Liver (tissue), 9 donors: Measurements from ENCODE around the gene CRYGS. TPM values are rescaled to one million over a fixed set of nuclear protein-coding genes. Genes with fewer than 3 reads are reported as not detected.

Experiments
- DNase-seq: peaks from one replicate; pipeline ENCODE4 v3.0.0-alpha.2; 2017; ENCODE audit warnings: low spot score
- H3K27ac ChIP-seq, 2 donors: one replicate each; pipeline ENCODE4 v1.7.0; 2013; ENCODE audit warnings: inconsistent platforms in 2 of 2, low read length in 2 of 2, control low read depth in 1 of 2, low read depth in 1 of 2, mild to moderate bottlenecking in 1 of 2
- H3K27me3 ChIP-seq, 4 donors: one replicate each; pipeline versions ENCODE4 v1.6.1 to v1.7.0; 2013; ENCODE audit warnings: low read length in 3 of 4, inconsistent platforms in 1 of 4, mild to moderate bottlenecking in 1 of 4, moderate library complexity in 1 of 4; ENCODE audit not compliant: control insufficient read depth in 4 of 4, insufficient read depth in 4 of 4
- H3K36me3 ChIP-seq, 4 donors: one replicate each; pipeline versions ENCODE4 v1.6.1 to v1.7.0; 2013; ENCODE audit warnings: low read length in 3 of 4, mild to moderate bottlenecking in 3 of 4, low read depth in 1 of 4, moderate library complexity in 1 of 4; ENCODE audit not compliant: control insufficient read depth in 4 of 4, insufficient read depth in 3 of 4
- H3K4me1 ChIP-seq, 4 donors: one replicate each; pipeline versions ENCODE4 v1.6.1 to v1.7.0; 2013; ENCODE audit warnings: low read length in 3 of 4, mild to moderate bottlenecking in 3 of 4, moderate library complexity in 1 of 4; ENCODE audit not compliant: control insufficient read depth in 4 of 4, insufficient read depth in 4 of 4
- H3K4me3 ChIP-seq, 3 donors: one replicate each; pipeline versions ENCODE4 v1.6.1 to v1.7.0; 2013; ENCODE audit warnings: low read length in 3 of 3, control low read depth in 1 of 3, low read depth in 1 of 3, mild to moderate bottlenecking in 1 of 3
- H3K9ac ChIP-seq, 2 donors: one replicate each; pipeline ENCODE4 v1.7.0; 2013; ENCODE audit warnings: low read length in 2 of 2, mild to moderate bottlenecking in 2 of 2, moderate library complexity in 2 of 2, control low read depth in 1 of 2, low read depth in 1 of 2
- H3K9me3 ChIP-seq, 4 donors: one replicate each; pipeline versions ENCODE4 v1.6.1 to v1.7.0; 2013; ENCODE audit warnings: low read length in 3 of 4; ENCODE audit not compliant: control insufficient read depth in 4 of 4
- EGR1 ChIP-seq, 2 donors: IDR thresholded peaks; 2 replicates each; pipeline ENCODE4 v1.6.1; 2016 to 2018; ENCODE audit warnings: antibody characterized with exemption in 2 of 2, low read depth in 2 of 2
- FOXA1 ChIP-seq: IDR thresholded peaks from 2 replicates; pipeline ENCODE4 v1.6.1; 2016; ENCODE audit warnings: antibody characterized with exemption
- FOXA2 ChIP-seq: IDR thresholded peaks from 2 replicates; pipeline ENCODE4 v1.6.1; 2016; ENCODE audit warnings: antibody characterized with exemption
- HNF4A ChIP-seq, 2 donors: conservative IDR thresholded peaks; 2 replicates each; pipeline ENCODE4 v1.6.1; 2016; ENCODE audit warnings: antibody characterized with exemption in 2 of 2, mild to moderate bottlenecking in 2 of 2
- HNF4G ChIP-seq: IDR thresholded peaks from 2 replicates; pipeline ENCODE4 v1.6.1; 2016; ENCODE audit warnings: antibody characterized with exemption
- JUND ChIP-seq, 2 donors: IDR thresholded peaks; 2 replicates each; pipeline ENCODE4 v1.6.1; 2016; ENCODE audit warnings: antibody characterized with exemption in 2 of 2
- NR2F2 ChIP-seq: IDR thresholded peaks from 2 replicates; pipeline ENCODE4 v1.6.1; 2016; ENCODE audit warnings: antibody characterized with exemption
- RAD21 ChIP-seq, 2 donors: IDR thresholded peaks; 2 replicates each; pipeline ENCODE4 v1.6.1; 2016; ENCODE audit warnings: antibody characterized with exemption in 2 of 2, mild to moderate bottlenecking in 2 of 2
- RXRA ChIP-seq, 2 donors: IDR thresholded peaks; 2 replicates each; pipeline ENCODE4 v1.6.1; 2017 to 2018; ENCODE audit warnings: antibody characterized with exemption in 2 of 2, mild to moderate bottlenecking in 1 of 2
- SP1 ChIP-seq: IDR thresholded peaks from 2 replicates; pipeline ENCODE4 v1.6.1; 2018; ENCODE audit warnings: antibody characterized with exemption, mild to moderate bottlenecking
- YY1 ChIP-seq: IDR thresholded peaks from 2 replicates; pipeline ENCODE4 v1.6.1; 2016; ENCODE audit warnings: antibody characterized with exemption, mild to moderate bottlenecking
- WGBS: extraction: QIAGEN DNeasy Blood & Tissue Kit; methylation state at CpG from one replicate; pipeline ENCODE4 v1.1.7; 2013; 5-methylcytosine and 5-hydroxymethylcytosine counted together
- polyA plus RNA-seq, 2 donors: library from polyadenylated mRNA; stranded (reverse) in 1 of 2; unstranded in 1 of 2; fragments of 200-250 nt in 1 of 2; fragments of >200 nt in 1 of 2; fragmentation: Nextera tagmentation in 1 of 2; extraction: Ambion mirVana in 1 of 2; gene quantifications; one replicate each; pipeline versions ENCODE4 v1.2.1 to v1.2.3, GENCODE V29; 2013 to 2015
- total RNA-seq, 2 donors: library from RNA; depleted of rRNA; stranded (reverse); fragments of >200 nt; gene quantifications; one replicate each; pipeline ENCODE4 v1.2.3, GENCODE V29; 2014
- TF ChIP-seq, protein P1 (sequence below): fragments of 150-350 bp; IDR thresholded peaks from 2 replicates; pipeline ENCODE4 v1.5.1; 2017; ENCODE audit warnings: improper control_type of control experiment, low read depth, low read length; ENCODE audit not compliant: missing input control
- TF ChIP-seq, protein P2 (sequence below): IDR thresholded peaks from 2 replicates; pipeline ENCODE4 v1.6.1; 2016; ENCODE audit warnings: antibody characterized with exemption
- TF ChIP-seq, protein P3 (sequence below): IDR thresholded peaks from 2 replicates; pipeline ENCODE4 v1.6.1; 2016; ENCODE audit warnings: antibody characterized with exemption, mild to moderate bottlenecking
- TF ChIP-seq, protein P4 (sequence below): IDR thresholded peaks from 2 replicates; pipeline ENCODE4 v1.6.1; 2016; ENCODE audit warnings: antibody characterized with exemption
- TF ChIP-seq, protein P5 (sequence below): IDR thresholded peaks from 2 replicates; pipeline ENCODE4 v1.6.1; 2016; ENCODE audit warnings: antibody characterized with exemption
- donor health status: healthy.
- donor health status: healthy.
- donor health status: healthy.
- donor health status: healthy.
- donor health status: healthy.

Gene CRYGS
- total and polyA plus RNA-seq, 4 donors = 0.53 to 3.6 (median 1.2) TPM

DNA sequence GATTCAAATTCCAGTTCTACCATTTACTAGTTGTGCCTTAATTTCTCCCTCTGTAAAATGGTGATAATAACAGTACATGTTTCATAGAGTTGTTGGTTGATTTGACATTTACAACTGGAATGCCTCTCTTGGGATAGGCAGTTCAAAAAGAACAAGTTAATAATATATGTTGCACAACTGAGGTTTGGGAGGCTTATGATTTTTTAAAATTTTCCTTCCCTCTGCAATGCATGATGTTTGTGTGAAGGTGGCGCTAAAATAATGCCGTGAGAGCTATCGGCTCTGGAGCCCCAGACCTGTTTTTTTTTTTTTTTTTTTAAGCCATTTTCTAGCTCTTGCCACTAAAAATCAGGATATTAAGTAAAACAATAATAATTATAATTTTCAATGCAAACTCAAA, 44.9 kb upstream of the CRYGS start:
- no peaks in the 10 kb centered on the region for H3K27me3 ChIP-seq
- H3K27ac ChIP-seq = peak overlapping the region in 1 of 2 donors; percentile 0
- H3K9ac ChIP-seq = no peak overlapping the region
- no peak overlapping the region for H3K4me3 ChIP-seq
- peaks cover 6 to 26% (median 17%) of the 10 kb centered on the region in 4 donors for H3K4me1 ChIP-seq
- no peaks in the 10 kb centered on the region for H3K9me3 ChIP-seq
- 24% methylated on average over 3 of the region's 3 CpGs for WGBS
- DNase-seq = no peak
- TF ChIP-seq RXRA (IDR thresholded peaks at IDR 0.05) (no peak), RAD21 (IDR thresholded peaks at IDR 0.05) (peak; percentile 85 to 89)
- TF ChIP-seq, protein P1, sequence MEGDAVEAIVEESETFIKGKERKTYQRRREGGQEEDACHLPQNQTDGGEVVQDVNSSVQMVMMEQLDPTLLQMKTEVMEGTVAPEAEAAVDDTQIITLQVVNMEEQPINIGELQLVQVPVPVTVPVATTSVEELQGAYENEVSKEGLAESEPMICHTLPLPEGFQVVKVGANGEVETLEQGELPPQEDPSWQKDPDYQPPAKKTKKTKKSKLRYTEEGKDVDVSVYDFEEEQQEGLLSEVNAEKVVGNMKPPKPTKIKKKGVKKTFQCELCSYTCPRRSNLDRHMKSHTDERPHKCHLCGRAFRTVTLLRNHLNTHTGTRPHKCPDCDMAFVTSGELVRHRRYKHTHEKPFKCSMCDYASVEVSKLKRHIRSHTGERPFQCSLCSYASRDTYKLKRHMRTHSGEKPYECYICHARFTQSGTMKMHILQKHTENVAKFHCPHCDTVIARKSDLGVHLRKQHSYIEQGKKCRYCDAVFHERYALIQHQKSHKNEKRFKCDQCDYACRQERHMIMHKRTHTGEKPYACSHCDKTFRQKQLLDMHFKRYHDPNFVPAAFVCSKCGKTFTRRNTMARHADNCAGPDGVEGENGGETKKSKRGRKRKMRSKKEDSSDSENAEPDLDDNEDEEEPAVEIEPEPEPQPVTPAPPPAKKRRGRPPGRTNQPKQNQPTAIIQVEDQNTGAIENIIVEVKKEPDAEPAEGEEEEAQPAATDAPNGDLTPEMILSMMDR = peak; percentile 62
- H3K36me3 ChIP-seq = peaks cover 2 to 21% (median 15%) of the 10 kb centered on the region in 4 donors

DNA sequence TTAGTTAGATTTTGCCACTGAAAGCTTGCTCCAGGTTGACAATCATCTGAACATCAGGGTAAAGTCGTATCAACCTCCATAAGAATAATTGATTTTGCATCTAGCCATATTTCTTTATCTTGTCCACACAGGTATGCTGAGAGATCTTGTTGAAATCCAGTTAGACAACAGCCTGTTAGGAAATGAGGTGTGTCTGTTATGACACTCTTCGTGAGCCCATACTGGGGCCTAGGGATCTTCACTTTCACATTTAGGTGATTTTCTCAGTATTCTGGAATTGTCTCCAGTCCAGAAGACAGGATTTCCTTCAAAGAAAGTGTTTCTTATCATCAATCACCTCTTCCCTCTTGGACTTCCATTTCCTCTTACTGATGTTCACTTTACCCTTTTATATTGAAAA, 44.5 kb upstream of the CRYGS start:
- H3K4me3 ChIP-seq = no peak overlapping the region
- DNase-seq = no peak
- 55% methylated on average over 2 of the region's 2 CpGs for WGBS
- H3K9me3 ChIP-seq = no peaks in the 10 kb centered on the region
- peak overlapping the region in 1 of 2 donors; percentile 0 for H3K27ac ChIP-seq
- peaks cover 6 to 22% (median 14%) of the 10 kb centered on the region in 4 donors for H3K4me1 ChIP-seq
- H3K36me3 ChIP-seq = peaks cover 4 to 26% (median 19%) of the 10 kb centered on the region in 4 donors
- TF ChIP-seq, protein P2, sequence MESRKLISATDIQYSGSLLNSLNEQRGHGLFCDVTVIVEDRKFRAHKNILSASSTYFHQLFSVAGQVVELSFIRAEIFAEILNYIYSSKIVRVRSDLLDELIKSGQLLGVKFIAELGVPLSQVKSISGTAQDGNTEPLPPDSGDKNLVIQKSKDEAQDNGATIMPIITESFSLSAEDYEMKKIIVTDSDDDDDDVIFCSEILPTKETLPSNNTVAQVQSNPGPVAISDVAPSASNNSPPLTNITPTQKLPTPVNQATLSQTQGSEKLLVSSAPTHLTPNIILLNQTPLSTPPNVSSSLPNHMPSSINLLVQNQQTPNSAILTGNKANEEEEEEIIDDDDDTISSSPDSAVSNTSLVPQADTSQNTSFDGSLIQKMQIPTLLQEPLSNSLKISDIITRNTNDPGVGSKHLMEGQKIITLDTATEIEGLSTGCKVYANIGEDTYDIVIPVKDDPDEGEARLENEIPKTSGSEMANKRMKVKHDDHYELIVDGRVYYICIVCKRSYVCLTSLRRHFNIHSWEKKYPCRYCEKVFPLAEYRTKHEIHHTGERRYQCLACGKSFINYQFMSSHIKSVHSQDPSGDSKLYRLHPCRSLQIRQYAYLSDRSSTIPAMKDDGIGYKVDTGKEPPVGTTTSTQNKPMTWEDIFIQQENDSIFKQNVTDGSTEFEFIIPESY = no peak
- TF ChIP-seq JUND (IDR thresholded peaks at IDR 0.05) = peak in 1 of 2 donors; percentile 40
- no peaks in the 10 kb centered on the region for H3K27me3 ChIP-seq
- H3K9ac ChIP-seq = no peak overlapping the region

DNA sequence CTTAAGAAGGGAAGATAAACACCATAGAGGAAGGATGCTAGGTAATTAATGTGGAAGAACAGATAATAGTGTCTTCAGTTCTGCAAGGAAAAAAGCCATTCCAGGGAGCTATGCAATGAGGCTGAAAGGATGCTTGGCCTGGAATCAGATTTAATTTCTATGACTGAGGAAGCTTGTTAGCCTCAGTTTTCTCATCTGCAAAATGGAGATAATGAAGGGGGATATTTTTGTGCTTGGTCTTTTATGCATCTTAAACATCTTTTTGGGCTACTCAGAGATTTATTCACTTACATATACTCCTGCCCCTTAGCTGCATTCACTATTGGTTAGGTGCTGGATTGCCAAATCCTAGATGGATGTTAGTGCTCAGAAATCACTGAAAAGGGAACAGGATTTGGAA, 43.0 kb upstream of the CRYGS start:
- no peaks in the 10 kb centered on the region for H3K27me3 ChIP-seq
- no peaks in the 10 kb centered on the region for H3K9me3 ChIP-seq
- peaks cover 6 to 18% (median 13%) of the 10 kb centered on the region in 4 donors for H3K4me1 ChIP-seq
- H3K4me3 ChIP-seq = no peak overlapping the region
- no peak overlapping the region for H3K9ac ChIP-seq
- DNase-seq = no peak
- H3K27ac ChIP-seq = no peak overlapping the region
- peaks cover 4 to 40% (median 33%) of the 10 kb centered on the region in 4 donors for H3K36me3 ChIP-seq
- no peak for TF ChIP-seq FOXA2
- TF ChIP-seq, protein P3, sequence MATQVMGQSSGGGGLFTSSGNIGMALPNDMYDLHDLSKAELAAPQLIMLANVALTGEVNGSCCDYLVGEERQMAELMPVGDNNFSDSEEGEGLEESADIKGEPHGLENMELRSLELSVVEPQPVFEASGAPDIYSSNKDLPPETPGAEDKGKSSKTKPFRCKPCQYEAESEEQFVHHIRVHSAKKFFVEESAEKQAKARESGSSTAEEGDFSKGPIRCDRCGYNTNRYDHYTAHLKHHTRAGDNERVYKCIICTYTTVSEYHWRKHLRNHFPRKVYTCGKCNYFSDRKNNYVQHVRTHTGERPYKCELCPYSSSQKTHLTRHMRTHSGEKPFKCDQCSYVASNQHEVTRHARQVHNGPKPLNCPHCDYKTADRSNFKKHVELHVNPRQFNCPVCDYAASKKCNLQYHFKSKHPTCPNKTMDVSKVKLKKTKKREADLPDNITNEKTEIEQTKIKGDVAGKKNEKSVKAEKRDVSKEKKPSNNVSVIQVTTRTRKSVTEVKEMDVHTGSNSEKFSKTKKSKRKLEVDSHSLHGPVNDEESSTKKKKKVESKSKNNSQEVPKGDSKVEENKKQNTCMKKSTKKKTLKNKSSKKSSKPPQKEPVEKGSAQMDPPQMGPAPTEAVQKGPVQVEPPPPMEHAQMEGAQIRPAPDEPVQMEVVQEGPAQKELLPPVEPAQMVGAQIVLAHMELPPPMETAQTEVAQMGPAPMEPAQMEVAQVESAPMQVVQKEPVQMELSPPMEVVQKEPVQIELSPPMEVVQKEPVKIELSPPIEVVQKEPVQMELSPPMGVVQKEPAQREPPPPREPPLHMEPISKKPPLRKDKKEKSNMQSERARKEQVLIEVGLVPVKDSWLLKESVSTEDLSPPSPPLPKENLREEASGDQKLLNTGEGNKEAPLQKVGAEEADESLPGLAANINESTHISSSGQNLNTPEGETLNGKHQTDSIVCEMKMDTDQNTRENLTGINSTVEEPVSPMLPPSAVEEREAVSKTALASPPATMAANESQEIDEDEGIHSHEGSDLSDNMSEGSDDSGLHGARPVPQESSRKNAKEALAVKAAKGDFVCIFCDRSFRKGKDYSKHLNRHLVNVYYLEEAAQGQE = no peak
- no peak for TF ChIP-seq NR2F2
- TF ChIP-seq, protein P4, sequence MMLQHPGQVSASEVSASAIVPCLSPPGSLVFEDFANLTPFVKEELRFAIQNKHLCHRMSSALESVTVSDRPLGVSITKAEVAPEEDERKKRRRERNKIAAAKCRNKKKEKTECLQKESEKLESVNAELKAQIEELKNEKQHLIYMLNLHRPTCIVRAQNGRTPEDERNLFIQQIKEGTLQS = no peak
- TF ChIP-seq, protein P1 = no peak
- no peak for TF ChIP-seq HNF4G
- no peak for TF ChIP-seq RXRA (IDR thresholded peaks at IDR 0.05)
- TF ChIP-seq EGR1 (IDR thresholded peaks at IDR 0.05; ENCODE audit: low read depth in 2 of 2) = no peak
- TF ChIP-seq, protein P5, sequence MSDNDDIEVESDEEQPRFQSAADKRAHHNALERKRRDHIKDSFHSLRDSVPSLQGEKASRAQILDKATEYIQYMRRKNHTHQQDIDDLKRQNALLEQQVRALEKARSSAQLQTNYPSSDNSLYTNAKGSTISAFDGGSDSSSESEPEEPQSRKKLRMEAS = no peak
- TF ChIP-seq RAD21 (IDR thresholded peaks at IDR 0.05) = no peak
- no peak for TF ChIP-seq FOXA1
- TF ChIP-seq, protein P2 = no peak
- TF ChIP-seq JUND (IDR thresholded peaks at IDR 0.05) = no peak
- TF ChIP-seq YY1 = no peak
- TF ChIP-seq SP1 = no peak
- no peak for TF ChIP-seq HNF4A (conservative IDR thresholded peaks at IDR 0.05)
